Peyer's patch (tissue), 4 donors: ENCODE results near the gene C20orf173.

Source experiments
- CTCF ChIP-seq, 6 experiments: fragments of 450-650 bp in 4 of 6; fragments of 200-600 bp in 2 of 6; sonication (generic) in 1 of 6; IDR thresholded peaks; one replicate each; pipeline ENCODE4 v1.5.1; 2017 to 2019; ENCODE audit warnings: antibody characterized with exemption in 6 of 6, mild to moderate bottlenecking in 3 of 6, moderate library complexity in 1 of 6
- POLR2A ChIP-seq, 2 donors: fragments of 450-650 bp; IDR thresholded peaks; one replicate each; pipeline ENCODE4 v1.5.1; 2017; ENCODE audit warnings: antibody characterized with exemption in 2 of 2, mild to moderate bottlenecking in 2 of 2, moderate library complexity in 2 of 2

GRCh38 chr20:35560105-35560511 is 30.7 kb upstream of the C20orf173 start:
- no peak for TF ChIP-seq CTCF (IDR thresholded peaks at IDR 0.05)
- no peak for TF ChIP-seq POLR2A (IDR thresholded peaks at IDR 0.05)
